GM12891 (cell line): Measurements from ENCODE around the gene SIRT3.
"Not testable (repeated sequence)": the region's sequence is repeated elsewhere in the genome, so short reads cannot be mapped to it uniquely, and the experiment has no call there.

Source experiments
- DNase-seq: peaks from one replicate; pipeline ENCODE4 v3.0.0; 2011; ENCODE audit warnings: low spot score; ENCODE audit not compliant: insufficient read length
- FAIRE-seq: peaks from 2 replicates; lab custom pipeline; 2011; peaks lifted over from hg19 to GRCh38; lab: Jason Lieb, UNC
- PAX5 ChIP-seq: IDR thresholded peaks from 2 replicates; pipeline ENCODE4 v1.6.1; 2011; ENCODE audit warnings: low read length, moderate library complexity, mild to moderate bottlenecking; ENCODE audit not compliant: insufficient read depth, severe bottlenecking
- POLR2A ChIP-seq: IDR thresholded peaks from 2 replicates; pipeline ENCODE4 v1.6.1; 2011; ENCODE audit warnings: low read depth, low read length, control low read depth
- POLR2AphosphoS5 ChIP-seq: IDR thresholded peaks from 2 replicates; pipeline ENCODE4 v1.6.1; 2011; ENCODE audit warnings: low read depth, low read length, control low read depth
- POU2F2 ChIP-seq: IDR thresholded peaks from 2 replicates; pipeline ENCODE4 v1.6.1; 2011; ENCODE audit warnings: low read depth, mild to moderate bottlenecking, control low read depth, low read length, moderate library complexity
- SPI1 ChIP-seq: IDR thresholded peaks from 2 replicates; pipeline ENCODE4 v1.6.1; 2011; ENCODE audit warnings: low read depth, low read length, control low read depth
- TAF1 ChIP-seq: IDR thresholded peaks from 2 replicates; pipeline ENCODE4 v1.6.1; 2011; ENCODE audit warnings: low read depth, low read length, control low read depth

SIRT3 gene

GRCh38 chr11:225734-226453 is 10.2 kb downstream of the SIRT3 start:
- DNase-seq (no peak), FAIRE-seq (peak; percentile 87)
- TF ChIP-seq PAX5 (no peak), POLR2AphosphoS5 (no peak), TAF1 (no peak)

GRCh38 chr11:224424-224823 is 11.7 kb downstream of the SIRT3 start:
- TF ChIP-seq TAF1 (no peak), PAX5 (no peak), POU2F2 (no peak), POLR2AphosphoS5 (no peak), SPI1 (no peak), POLR2A (no peak)
- DNase-seq = no peak
- no peak for FAIRE-seq

- no peak for TF ChIP-seq POU2F2
- no peak for TF ChIP-seq PAX5
- no peak for TF ChIP-seq POLR2AphosphoS5
- DNase-seq (no peak), FAIRE-seq (no peak)
Measured at GRCh38 chr11:223884-224283, 12.3 kb downstream of the SIRT3 start.

GRCh38 chr11:223026-223789 is 12.9 kb downstream of the SIRT3 start:
- no peak for FAIRE-seq
- DNase-seq = no peak
- no peak for TF ChIP-seq PAX5
- no peak for TF ChIP-seq SPI1
- no peak for TF ChIP-seq POLR2AphosphoS5
- no peak for TF ChIP-seq TAF1
- TF ChIP-seq POU2F2 = no peak
- TF ChIP-seq POLR2A = no peak

- no peak for DNase-seq
- FAIRE-seq = no peak
- TF ChIP-seq POU2F2 (no peak), SPI1 (no peak), TAF1 (no peak), POLR2A (no peak), PAX5 (no peak), POLR2AphosphoS5 (no peak)
Measured at GRCh38 chr11:221998-222789, 13.9 kb downstream of the SIRT3 start.

GRCh38 chr11:221539-221938 is 14.6 kb downstream of the SIRT3 start:
- no peak for TF ChIP-seq TAF1
- TF ChIP-seq POLR2A = no peak
- no peak for TF ChIP-seq POLR2AphosphoS5
- TF ChIP-seq SPI1 = no peak
- no peak for TF ChIP-seq PAX5
- no peak for TF ChIP-seq POU2F2
- DNase-seq (no peak), FAIRE-seq (no peak)

GRCh38 chr11:220641-221215 is 15.4 kb downstream of the SIRT3 start:
- DNase-seq = not testable (repeated sequence)
- peak; percentile 92 for FAIRE-seq

- DNase-seq = no peak
- no peak for FAIRE-seq
- TF ChIP-seq POLR2AphosphoS5 (no peak), POU2F2 (no peak), TAF1 (no peak), PAX5 (no peak), POLR2A (no peak), SPI1 (no peak)
Measured at GRCh38 chr11:218815-219593, 17.1 kb downstream of the SIRT3 start.
